Tibial artery (tissue), 4 donors: ENCODE data around the gene ANTXR2.

Experiments
- DNase-seq, 2 donors: peaks; one replicate each; pipeline ENCODE4 v3.0.0-alpha.2; 2019
- H3K27ac ChIP-seq, 2 donors: fragments of 200-600 bp; sonication (generic) in 1 of 2; 1 replicate in 1 of 2; 2 replicates in 1 of 2; pipeline ENCODE4 v1.5.1; 2018 to 2019; ENCODE audit warnings: mild to moderate bottlenecking in 1 of 2
- H3K27me3 ChIP-seq, 2 donors: fragments of 200-600 bp; sonication (generic) in 1 of 2; one replicate each; pipeline versions ENCODE4 v1.5.1 to v1.6.0; 2016 to 2019
- H3K36me3 ChIP-seq, 3 donors: fragments of 200-600 bp; sonication (generic) in 2 of 3; one replicate each; pipeline ENCODE4 v1.5.1; 2016 to 2019; ENCODE audit warnings: mild to moderate bottlenecking in 2 of 3
- H3K4me1 ChIP-seq, 4 donors: fragments of 200-600 bp; sonication (generic) in 2 of 4; 1 replicate in 3 of 4; 2 replicates in 1 of 4; pipeline ENCODE4 v1.5.1; 2016 to 2019
- H3K4me3 ChIP-seq, 2 donors: fragments of 200-600 bp; sonication (generic) in 1 of 2; 1 replicate in 1 of 2; 2 replicates in 1 of 2; pipeline ENCODE4 v1.5.1; 2018 to 2019; ENCODE audit warnings: mild to moderate bottlenecking in 2 of 2
- H3K9me3 ChIP-seq, 3 donors: fragments of 200-600 bp; sonication (generic) in 1 of 3; one replicate each; pipeline ENCODE4 v1.5.1; 2016 to 2019
- intact Hi-C: fragments of 100-400 bp; cut with DNase I; formaldehyde crosslinking; loops from one replicate; pipeline ENCODE4 v1.15.0; 2023; ENCODE audit warnings: low total_unique reads
- TF ChIP-seq, protein P1 (sequence below), 2 experiments: fragments of 200-600 bp in 1 of 2; fragments of 450-650 bp in 1 of 2; IDR thresholded peaks; one replicate each; pipeline ENCODE4 v1.5.1; 2017 to 2019; ENCODE audit warnings: antibody characterized with exemption in 2 of 2, mild to moderate bottlenecking in 1 of 2, moderate library complexity in 1 of 2

ANTXR2 gene

DNA sequence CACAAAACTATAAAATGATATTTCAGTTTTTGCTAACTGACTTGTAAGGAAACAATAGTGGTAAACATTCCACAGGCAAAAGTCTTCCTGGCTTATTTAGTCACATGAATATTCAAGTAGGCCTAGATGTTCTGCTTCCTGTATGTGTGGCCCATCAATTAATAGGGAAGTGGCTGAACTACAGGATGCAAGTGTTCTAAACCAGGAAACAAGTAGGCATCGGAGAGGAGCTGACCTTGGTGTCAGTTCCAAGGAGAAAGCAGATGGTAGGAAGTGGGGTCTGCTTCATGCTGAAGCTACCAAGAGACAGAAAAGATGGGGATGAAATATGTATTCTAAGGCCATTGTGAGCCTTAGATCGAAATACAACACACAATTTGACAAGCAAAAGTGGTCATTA is 149.7 kb downstream of the ANTXR2 start:
- no peaks in the 10 kb centered on the region for H3K36me3 ChIP-seq
- no peak overlapping the region for H3K4me3 ChIP-seq
- H3K27me3 ChIP-seq: no peaks in the 10 kb centered on the region
- H3K4me1 ChIP-seq: no peaks in the 10 kb centered on the region
- DNase-seq: no peak
- TF ChIP-seq, protein P1, sequence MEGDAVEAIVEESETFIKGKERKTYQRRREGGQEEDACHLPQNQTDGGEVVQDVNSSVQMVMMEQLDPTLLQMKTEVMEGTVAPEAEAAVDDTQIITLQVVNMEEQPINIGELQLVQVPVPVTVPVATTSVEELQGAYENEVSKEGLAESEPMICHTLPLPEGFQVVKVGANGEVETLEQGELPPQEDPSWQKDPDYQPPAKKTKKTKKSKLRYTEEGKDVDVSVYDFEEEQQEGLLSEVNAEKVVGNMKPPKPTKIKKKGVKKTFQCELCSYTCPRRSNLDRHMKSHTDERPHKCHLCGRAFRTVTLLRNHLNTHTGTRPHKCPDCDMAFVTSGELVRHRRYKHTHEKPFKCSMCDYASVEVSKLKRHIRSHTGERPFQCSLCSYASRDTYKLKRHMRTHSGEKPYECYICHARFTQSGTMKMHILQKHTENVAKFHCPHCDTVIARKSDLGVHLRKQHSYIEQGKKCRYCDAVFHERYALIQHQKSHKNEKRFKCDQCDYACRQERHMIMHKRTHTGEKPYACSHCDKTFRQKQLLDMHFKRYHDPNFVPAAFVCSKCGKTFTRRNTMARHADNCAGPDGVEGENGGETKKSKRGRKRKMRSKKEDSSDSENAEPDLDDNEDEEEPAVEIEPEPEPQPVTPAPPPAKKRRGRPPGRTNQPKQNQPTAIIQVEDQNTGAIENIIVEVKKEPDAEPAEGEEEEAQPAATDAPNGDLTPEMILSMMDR (IDR thresholded peaks at IDR 0.05): no peak
- H3K27ac ChIP-seq: no peak overlapping the region
- H3K9me3 ChIP-seq: no peaks in the 10 kb centered on the region
- intact Hi-C loops: no loop called here

DNA sequence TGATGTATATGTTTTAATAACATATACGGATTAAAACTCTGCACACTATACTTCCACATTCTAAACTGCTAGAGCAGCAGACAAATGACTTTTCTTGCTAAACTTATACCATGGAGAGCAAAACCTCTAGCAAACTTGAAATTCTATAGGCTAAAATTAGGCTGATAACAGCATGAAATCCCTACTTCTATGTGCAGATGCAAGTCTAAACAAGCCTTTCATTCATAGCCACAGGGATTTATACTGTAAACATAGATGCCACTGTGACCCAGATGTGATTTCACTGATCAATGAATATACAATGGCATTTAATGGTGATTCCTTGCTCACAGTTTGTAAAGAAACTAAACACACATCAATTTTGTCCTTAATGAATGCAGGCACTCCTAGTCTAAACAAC is 151.0 kb downstream of the ANTXR2 start:
- TF ChIP-seq, protein P1 (IDR thresholded peaks at IDR 0.05): no peak
- no peak overlapping the region for H3K4me3 ChIP-seq
- no peak for DNase-seq
- no peaks in the 10 kb centered on the region for H3K4me1 ChIP-seq
- no peaks in the 10 kb centered on the region for H3K9me3 ChIP-seq
- no peaks in the 10 kb centered on the region for H3K36me3 ChIP-seq
- H3K27me3 ChIP-seq: no peaks in the 10 kb centered on the region
- H3K27ac ChIP-seq: no peak overlapping the region
- intact Hi-C loops: no loop called here

DNA sequence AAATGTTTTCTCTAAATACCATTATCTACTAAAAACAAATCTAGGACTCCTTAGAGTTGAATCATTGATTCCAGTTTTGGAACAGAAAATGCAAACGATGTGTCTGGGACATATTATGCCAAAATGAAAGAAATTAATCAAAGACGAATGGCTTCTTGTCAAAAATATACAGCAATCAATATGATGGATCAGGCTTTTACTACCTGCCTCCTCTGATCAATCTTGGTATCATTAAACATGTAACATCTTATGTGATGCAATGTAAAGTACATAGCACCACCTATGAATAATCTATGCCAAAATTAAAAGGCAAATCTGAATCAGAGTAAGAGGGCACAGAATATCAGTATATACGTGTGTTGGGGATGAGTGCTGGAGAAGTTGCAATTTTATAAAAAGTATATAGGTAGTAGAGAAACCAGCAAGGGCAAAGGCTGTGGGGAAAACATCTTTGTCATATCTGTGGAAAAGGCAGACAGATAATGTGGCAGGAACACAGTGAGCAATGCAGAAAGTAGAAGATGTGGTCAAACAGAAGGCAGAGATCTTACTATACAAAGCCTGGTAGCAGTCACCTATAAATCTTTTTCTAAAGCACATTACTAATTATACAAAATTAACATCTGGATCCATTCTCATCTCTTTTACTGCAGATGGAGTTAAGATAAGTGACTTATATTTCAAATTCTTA is 152.7 kb downstream of the ANTXR2 start:
- no peak for DNase-seq
- H3K27ac ChIP-seq: no peak overlapping the region
- intact Hi-C loops: no loop called here
- TF ChIP-seq, protein P1 (IDR thresholded peaks at IDR 0.05): no peak
- no peak overlapping the region for H3K4me3 ChIP-seq
- no peaks in the 10 kb centered on the region for H3K27me3 ChIP-seq
- no peaks in the 10 kb centered on the region for H3K36me3 ChIP-seq
- H3K9me3 ChIP-seq: no peaks in the 10 kb centered on the region
- no peaks in the 10 kb centered on the region for H3K4me1 ChIP-seq

DNA sequence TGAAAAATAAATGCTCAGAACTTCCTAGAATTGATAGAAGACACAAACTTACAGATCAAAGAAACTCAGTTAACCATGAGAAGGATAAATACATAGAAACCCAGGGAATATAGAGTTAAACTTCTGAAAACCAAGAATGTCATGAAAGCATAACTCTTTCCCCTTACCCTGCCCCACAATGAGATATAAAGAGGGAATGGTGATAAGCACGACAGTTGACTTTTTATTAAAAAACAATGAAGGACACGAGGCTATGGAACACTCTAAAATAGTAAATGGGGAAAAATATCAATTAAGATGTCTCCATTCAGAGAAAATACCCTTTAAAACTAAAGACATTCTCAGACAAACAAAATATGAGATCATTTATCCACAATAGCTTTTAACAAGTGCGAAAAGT is 154.7 kb downstream of the ANTXR2 start:
- TF ChIP-seq, protein P1 (IDR thresholded peaks at IDR 0.05): no peak
- Histone ChIP-seq H3K4me1 (no peaks in the 10 kb centered on the region), H3K36me3 (no peaks in the 10 kb centered on the region), H3K27ac (no peak overlapping the region), H3K4me3 (no peak overlapping the region), H3K27me3 (no peaks in the 10 kb centered on the region), H3K9me3 (no peaks in the 10 kb centered on the region)
- no peak for DNase-seq
- intact Hi-C loops: no loop called here

DNA sequence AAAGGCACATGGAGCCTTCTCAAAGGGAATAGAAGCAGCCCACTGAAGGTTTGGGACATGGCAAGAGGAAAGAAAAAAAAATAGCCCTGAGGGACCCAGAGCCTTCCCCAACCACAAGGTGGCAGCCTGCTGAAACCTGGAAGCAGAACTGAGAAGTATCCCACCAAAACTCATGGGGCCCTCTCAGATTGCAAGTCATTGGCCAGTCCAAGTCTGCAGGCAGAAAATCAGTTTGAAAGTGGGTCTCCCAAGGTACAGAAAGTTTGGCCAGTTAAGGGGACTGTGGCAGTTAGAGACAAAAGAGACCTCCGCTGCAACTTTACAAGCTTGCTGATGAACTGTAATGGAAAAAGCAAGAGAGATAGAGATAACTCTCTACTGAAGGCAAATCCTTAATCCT is 155.8 kb downstream of the ANTXR2 start:
- H3K27me3 ChIP-seq: no peaks in the 10 kb centered on the region
- no peak for DNase-seq
- no peak overlapping the region for H3K4me3 ChIP-seq
- no peaks in the 10 kb centered on the region for H3K9me3 ChIP-seq
- H3K36me3 ChIP-seq: no peaks in the 10 kb centered on the region
- TF ChIP-seq, protein P1 (IDR thresholded peaks at IDR 0.05): peak in 1 of 2 experiments; percentile 11
- H3K27ac ChIP-seq: no peak overlapping the region
- H3K4me1 ChIP-seq: no peaks in the 10 kb centered on the region
- intact Hi-C loops: no loop called here

DNA sequence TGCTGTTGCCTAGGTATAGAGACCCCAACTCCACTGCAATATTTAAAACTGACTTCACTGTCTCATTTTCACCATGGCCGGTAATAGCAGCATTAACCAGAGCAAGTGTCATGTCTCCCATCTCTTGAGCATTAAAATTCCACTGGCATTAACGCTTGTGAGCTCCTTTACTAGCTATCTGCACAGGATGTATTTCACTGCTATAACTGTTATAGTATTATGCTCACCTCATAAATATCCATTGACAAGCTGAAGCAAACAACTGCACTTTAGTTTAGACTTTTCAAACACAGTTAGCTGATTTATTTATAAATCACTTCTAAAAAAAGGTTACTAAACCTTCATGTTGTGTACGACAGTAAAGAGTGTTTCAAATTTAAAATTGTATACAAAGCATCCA is 157.8 kb downstream of the ANTXR2 start:
- no peaks in the 10 kb centered on the region for H3K4me1 ChIP-seq
- no peaks in the 10 kb centered on the region for H3K27me3 ChIP-seq
- no peaks in the 10 kb centered on the region for H3K9me3 ChIP-seq
- no peak for DNase-seq
- TF ChIP-seq, protein P1 (IDR thresholded peaks at IDR 0.05): no peak
- no peak overlapping the region for H3K4me3 ChIP-seq
- intact Hi-C loops: no loop called here
- no peaks in the 10 kb centered on the region for H3K36me3 ChIP-seq
- no peak overlapping the region for H3K27ac ChIP-seq
